CD4-positive, alpha-beta memory T cell (primary cell): ENCODE data around the gene SPAG9. TPM values are rescaled to one million over a fixed set of nuclear protein-coding genes. Genes with fewer than 3 reads are reported as not detected.
A peak's percentile ranks its signal among the peaks of the same experiment; 100 is the strongest.

Experiments used
- CTCF ChIA-PET: fragments of 350-600 bp; sonication (Branson Sonifier 250); formaldehyde crosslinking; loops from one replicate; lab custom pipeline; 2021; ENCODE audit warnings: inconsistent platforms; ENCODE audit not compliant: partially characterized antibody; lab: Charles Lee
- POLR2A ChIA-PET: fragments of 350-600 bp; sonication (Branson Sonifier 250); formaldehyde crosslinking; loops from one replicate; lab custom pipeline; 2021; ENCODE audit not compliant: partially characterized antibody; lab: Charles Lee
- DNase-seq, 5 donors: peaks; one replicate each; pipeline versions ENCODE4 v3.0.0 to v3.0.0-alpha.2; 2020 to 2022; ENCODE audit warnings: mixed read lengths in 1 of 5
- H3K27ac ChIP-seq: one replicate; pipeline ENCODE4 v1.7.0; 2013; ENCODE audit warnings: low read depth, low read length
- H3K27me3 ChIP-seq: 2 replicates; pipeline ENCODE4 v1.7.0; 2013; ENCODE audit warnings: mild to moderate bottlenecking, low read length, moderate library complexity; ENCODE audit not compliant: insufficient read depth
- H3K36me3 ChIP-seq: 2 replicates; pipeline ENCODE4 v1.7.0; 2013; ENCODE audit warnings: mild to moderate bottlenecking, low read length, moderate library complexity; ENCODE audit not compliant: insufficient read depth
- H3K4me1 ChIP-seq: 2 replicates; pipeline ENCODE4 v1.7.0; 2013; ENCODE audit warnings: mild to moderate bottlenecking, low read length, moderate library complexity; ENCODE audit not compliant: insufficient read depth
- H3K4me3 ChIP-seq, 2 donors: one replicate each; pipeline ENCODE4 v1.7.0; 2013; ENCODE audit warnings: low read length in 2 of 2, mild to moderate bottlenecking in 1 of 2
- H3K9me3 ChIP-seq, 2 donors: one replicate each; pipeline ENCODE4 v1.7.0; 2013; ENCODE audit warnings: low read length in 2 of 2, control low read depth in 1 of 2; ENCODE audit not compliant: control insufficient read depth in 1 of 2
- H3K27ac Mint-ChIP-seq, 7 donors: one replicate each; pipeline ENCODE4 v1.8.0; 2020 to 2021; ENCODE audit warnings: mixed read lengths in 7 of 7, mild to moderate bottlenecking in 6 of 7, inconsistent platforms in 3 of 7, moderate library complexity in 3 of 7
- H3K27me3 Mint-ChIP-seq, 2 donors: one replicate each; pipeline ENCODE4 v1.8.0; 2020 to 2021; ENCODE audit warnings: mixed read lengths in 2 of 2
- H3K36me3 Mint-ChIP-seq, 2 donors: one replicate each; pipeline ENCODE4 v1.8.0; 2020 to 2021; ENCODE audit warnings: mixed read lengths in 2 of 2, inconsistent platforms in 1 of 2, mild to moderate bottlenecking in 1 of 2
- H3K4me1 Mint-ChIP-seq, 4 donors: one replicate each; pipeline ENCODE4 v1.8.0; 2020 to 2021; ENCODE audit warnings: mixed read lengths in 4 of 4, mild to moderate bottlenecking in 1 of 4
- H3K4me3 Mint-ChIP-seq, 8 donors: one replicate each; pipeline ENCODE4 v1.8.0; 2020 to 2021; ENCODE audit warnings: mixed read lengths in 8 of 8, mild to moderate bottlenecking in 7 of 8, moderate library complexity in 6 of 8, inconsistent platforms in 3 of 8
- H3K9me3 Mint-ChIP-seq, 8 donors: one replicate each; pipeline ENCODE4 v1.8.0; 2020 to 2021; ENCODE audit warnings: mixed read lengths in 8 of 8, mild to moderate bottlenecking in 5 of 8, inconsistent platforms in 3 of 8, moderate library complexity in 1 of 8
- intact Hi-C: fragments of 100-400 bp; cut with micrococcal nuclease; formaldehyde crosslinking; loops from one replicate; pipeline ENCODE4 v1.15.1; 2023
- polyA plus RNA-seq, 2 donors: library from polyadenylated mRNA; unstranded; fragments of 300-500 nt; fragmentation: Illumina TruSeq; gene quantifications; one replicate each; pipeline ENCODE4 v1.2.3, GENCODE V29; 2021
- total RNA-seq, 2 experiments: library from RNA; stranded (reverse); gene quantifications; one replicate each; pipeline ENCODE4 v1.2.3, GENCODE V29; 2021

Gene SPAG9
- total and polyA plus RNA-seq, 4 experiments from 2014 or later, result 3.2 to 62.3 (median 36.0) TPM

- Histone ChIP-seq H3K4me3 (no peak overlapping the region), H3K4me1 (peaks cover 9% of the 10 kb centered on the region), H3K36me3 (no peaks in the 10 kb centered on the region), H3K9me3 (no peaks in the 10 kb centered on the region), H3K27ac (no peak overlapping the region), H3K27me3 (no peaks in the 10 kb centered on the region)
- Mint-ChIP-seq H3K36me3 (no peaks in the 10 kb centered on the region), H3K4me3 (no peak overlapping the region), H3K9me3 (no peaks in the 10 kb centered on the region), H3K4me1 (peaks cover 8 to 23% (median 14%) of the 10 kb centered on the region in 4 donors), H3K27me3 (no peaks in the 10 kb centered on the region), H3K27ac (peak overlapping the region in 2 of 7 donors; percentile 47 to 59)
- DNase-seq, result no peak
- ChIA-PET CTCF (interaction anchor here (1.2 to 2.6 kb wide), 4 partner anchors 9 to 83 kb away, joined by 4 to 8 read pairs (median 4); partner anchors contain the start of gene TOB1), POLR2A (interaction anchor here (1.0 to 7.0 kb wide), 3 partner anchors 8 to 69 kb away, joined by 3 to 70 read pairs (median 10); partner anchors contain the start of gene TOB1)
- intact Hi-C loops, result no loop called here
Measured at GRCh38 chr17:50935996-50936266, 184.7 kb downstream of the SPAG9 start.

GRCh38 chr17:50935221-50935995, 185.3 kb downstream of the SPAG9 start:
- no peak overlapping the region for H3K4me3 Mint-ChIP-seq
- no peaks in the 10 kb centered on the region for H3K9me3 ChIP-seq
- no peaks in the 10 kb centered on the region for H3K27me3 ChIP-seq
- H3K4me1 ChIP-seq, result peaks cover 14% of the 10 kb centered on the region
- H3K4me3 ChIP-seq, result no peak overlapping the region
- H3K4me1 Mint-ChIP-seq, result peaks cover 11 to 28% (median 18%) of the 10 kb centered on the region in 4 donors
- H3K36me3 ChIP-seq, result no peaks in the 10 kb centered on the region
- H3K27ac Mint-ChIP-seq, result peak overlapping the region in 1 of 7 donors; percentile 47
- no peaks in the 10 kb centered on the region for H3K36me3 Mint-ChIP-seq
- no peaks in the 10 kb centered on the region for H3K9me3 Mint-ChIP-seq
- POLR2A ChIA-PET, result interaction anchor here (1.0 to 7.0 kb wide), 3 partner anchors 9 to 69 kb away, joined by 3 to 70 read pairs (median 10); partner anchors contain the start of gene TOB1
- intact Hi-C loops, result no loop called here
- no peak for DNase-seq
- H3K27ac ChIP-seq, result no peak overlapping the region
- CTCF ChIA-PET, result interaction anchor here (1.2 to 2.6 kb wide), 5 partner anchors 10 to 83 kb away, joined by 3 to 8 read pairs (median 4); partner anchors contain the start of gene TOB1
- no peaks in the 10 kb centered on the region for H3K27me3 Mint-ChIP-seq

- CTCF ChIA-PET, result interaction anchor here (1.2 to 2.6 kb wide), 5 partner anchors 10 to 82 kb away, joined by 3 to 8 read pairs (median 4); partner anchors contain the start of gene TOB1
- H3K4me1 Mint-ChIP-seq, result peaks cover 10 to 35% (median 21%) of the 10 kb centered on the region in 4 donors
- Histone ChIP-seq H3K4me3 (no peak overlapping the region), H3K4me1 (peaks cover 19% of the 10 kb centered on the region), H3K27ac (no peak overlapping the region), H3K9me3 (no peaks in the 10 kb centered on the region), H3K36me3 (no peaks in the 10 kb centered on the region), H3K27me3 (no peaks in the 10 kb centered on the region)
- H3K4me3 Mint-ChIP-seq, result no peak overlapping the region
- POLR2A ChIA-PET, result interaction anchor here (1.2 to 7.0 kb wide), 3 partner anchors 10 to 82 kb away, joined by 5 to 70 read pairs (median 10); partner anchors contain the start of gene TOB1
- H3K27ac Mint-ChIP-seq, result peak overlapping the region in 1 of 7 donors; percentile 36
- H3K36me3 Mint-ChIP-seq, result no peaks in the 10 kb centered on the region
- no peaks in the 10 kb centered on the region for H3K27me3 Mint-ChIP-seq
- no peaks in the 10 kb centered on the region for H3K9me3 Mint-ChIP-seq
- DNase-seq, result no peak
- intact Hi-C loops, result no loop called here
Measured at GRCh38 chr17:50934672-50935220, 185.9 kb downstream of the SPAG9 start.

DNA sequence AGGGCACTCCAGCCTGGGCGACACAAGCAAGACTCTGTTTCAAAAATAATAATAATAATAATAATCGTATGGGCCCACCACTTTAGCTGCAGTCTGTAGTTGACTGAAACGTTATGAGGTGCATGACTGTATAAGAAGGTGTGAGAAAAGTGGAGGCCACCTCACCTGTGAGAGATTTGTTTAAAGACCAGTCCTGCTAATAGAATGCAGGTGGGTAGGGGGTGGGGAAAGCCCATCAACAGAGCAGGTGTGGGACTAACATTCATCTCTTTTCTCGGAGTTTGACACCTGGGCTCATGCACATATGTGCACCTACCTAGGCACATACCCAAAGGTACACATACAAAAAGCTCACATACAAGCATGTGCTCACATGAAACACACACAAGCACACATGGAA, 186.5 kb downstream of the SPAG9 start:
- peaks cover 19% of the 10 kb centered on the region for H3K4me1 ChIP-seq
- intact Hi-C loops, result no loop called here
- H3K9me3 ChIP-seq, result no peaks in the 10 kb centered on the region
- H3K36me3 ChIP-seq, result no peaks in the 10 kb centered on the region
- Mint-ChIP-seq H3K36me3 (no peaks in the 10 kb centered on the region), H3K27me3 (no peaks in the 10 kb centered on the region), H3K4me3 (no peak overlapping the region), H3K4me1 (peaks cover 9 to 35% (median 22%) of the 10 kb centered on the region in 4 donors), H3K27ac (no peak overlapping the region), H3K9me3 (no peaks in the 10 kb centered on the region)
- H3K27ac ChIP-seq, result no peak overlapping the region
- DNase-seq, result no peak
- ChIA-PET CTCF (interaction anchor here (1.4 to 1.6 kb wide), 2 partner anchors 27 to 82 kb away, joined by 3 to 5 read pairs; no protein-coding TSS in a partner anchor), POLR2A (interaction anchor here (1.2 to 7.0 kb wide), 2 partner anchors 68 to 82 kb away, joined by 5 to 70 read pairs; partner anchors contain the start of gene TOB1)
- no peak overlapping the region for H3K4me3 ChIP-seq
- no peaks in the 10 kb centered on the region for H3K27me3 ChIP-seq

DNA sequence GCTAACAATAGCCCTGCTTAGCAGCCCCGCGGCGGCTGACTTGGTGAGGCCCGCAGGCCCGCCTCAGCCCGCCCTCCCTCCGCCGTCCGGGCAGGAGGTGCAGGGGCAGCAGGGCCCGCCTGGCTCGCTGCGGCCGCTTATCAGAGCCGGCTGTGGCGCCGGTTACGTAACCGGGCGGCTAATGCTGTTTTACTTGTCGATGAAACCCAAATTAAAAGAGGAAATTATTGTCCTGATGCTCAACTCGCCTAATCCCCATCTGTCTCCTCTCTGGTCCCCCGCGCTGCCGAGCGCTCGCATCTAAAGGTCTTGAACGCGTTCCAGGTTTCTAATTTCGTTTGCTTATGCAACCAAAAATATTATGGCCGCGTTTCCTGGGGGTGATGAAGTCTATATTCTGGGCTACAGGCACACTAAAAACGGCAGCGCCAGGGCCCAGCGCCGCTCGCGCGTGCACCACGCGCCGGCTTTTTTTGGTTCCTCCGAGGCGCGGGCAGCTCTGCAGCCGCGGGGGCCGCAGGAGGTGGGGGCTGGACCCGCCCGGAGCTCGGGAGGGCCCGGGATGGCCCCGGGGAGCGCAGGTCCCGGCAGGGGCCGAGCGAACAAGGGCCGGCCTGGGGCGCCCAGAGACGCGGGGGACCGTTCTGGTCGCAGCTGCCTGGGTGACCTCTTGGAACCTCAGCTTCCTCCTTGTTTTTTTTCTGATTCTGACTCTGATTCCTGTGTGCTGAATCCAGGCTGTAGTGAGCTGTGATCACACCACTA, 189.3 kb downstream of the SPAG9 start:
- intact Hi-C loops, result loop anchor here (1.0 to 2.0 kb wide), 3 partner anchors 13 to 66 kb away; no protein-coding TSS in a partner anchor
- Mint-ChIP-seq H3K36me3 (no peaks in the 10 kb centered on the region), H3K4me3 (peak overlapping the region; percentile 86 to 95 (median 88)), H3K27ac (peak overlapping the region; percentile 75 to 99 (median 96)), H3K4me1 (peaks cover 14 to 63% (median 36%) of the 10 kb centered on the region in 4 donors), H3K9me3 (no peaks in the 10 kb centered on the region), H3K27me3 (no peaks in the 10 kb centered on the region)
- peak; percentile 57 to 68 (median 61) for DNase-seq
- CTCF ChIA-PET, result interaction anchor here (0.8 to 2.4 kb wide), 10 partner anchors 10 to 81 kb away, joined by 3 to 8 read pairs (median 3); no protein-coding TSS in a partner anchor
- peak overlapping the region; percentile 49 for H3K27ac ChIP-seq
- H3K4me3 ChIP-seq, result peak overlapping the region in 1 of 2 donors; percentile 45
- peaks cover 35% of the 10 kb centered on the region for H3K4me1 ChIP-seq
- POLR2A ChIA-PET, result interaction anchor here (0.7 to 3.0 kb wide), 19 partner anchors 8 to 212 kb away, joined by 3 to 154 read pairs (median 4); partner anchors contain the start of genes LUC7L3 and TOB1
- no peaks in the 10 kb centered on the region for H3K9me3 ChIP-seq
- no peaks in the 10 kb centered on the region for H3K27me3 ChIP-seq
- no peaks in the 10 kb centered on the region for H3K36me3 ChIP-seq

GRCh38 chr17:50928646-50929045, 192.0 kb downstream of the SPAG9 start:
- Histone ChIP-seq H3K9me3 (no peaks in the 10 kb centered on the region), H3K27ac (no peak overlapping the region), H3K36me3 (no peaks in the 10 kb centered on the region), H3K4me3 (no peak overlapping the region), H3K27me3 (no peaks in the 10 kb centered on the region), H3K4me1 (peaks cover 41% of the 10 kb centered on the region)
- H3K9me3 Mint-ChIP-seq, result no peaks in the 10 kb centered on the region
- no peaks in the 10 kb centered on the region for H3K36me3 Mint-ChIP-seq
- intact Hi-C loops, result no loop called here
- H3K27me3 Mint-ChIP-seq, result no peaks in the 10 kb centered on the region
- ChIA-PET CTCF (interaction anchor here (1.0 to 2.0 kb wide), 3 partner anchors 20 to 76 kb away, joined by 3 to 5 read pairs (median 4); no protein-coding TSS in a partner anchor), POLR2A (interaction anchor here (0.9 to 33.8 kb wide), 2 partner anchors 15 to 66 kb away, joined by 3 to 688 read pairs; partner anchors contain the start of gene TOB1)
- no peak for DNase-seq
- peak overlapping the region in 1 of 8 donors; percentile 11 for H3K4me3 Mint-ChIP-seq
- peak overlapping the region in 5 of 7 donors; percentile 24 to 54 (median 40) for H3K27ac Mint-ChIP-seq
- peaks cover 16 to 84% (median 41%) of the 10 kb centered on the region in 4 donors for H3K4me1 Mint-ChIP-seq
